Loucy (cell line): Measurements from ENCODE around the gene QSOX1.

Experiments used
- EZH2phosphoT487 ChIP-seq: fragments of 200-600 bp; IDR thresholded peaks from 2 replicates; pipeline ENCODE4 v1.6.1; 2018; ENCODE audit warnings: antibody characterized with exemption, mild to moderate bottlenecking, moderate library complexity, borderline replicate concordance
- TF ChIP-seq, protein P1 (sequence below): fragments of 200-600 bp; sonication (generic); conservative IDR thresholded peaks from 2 replicates; pipeline ENCODE4 v1.5.1; 2014; ENCODE audit warnings: mild to moderate bottlenecking, antibody characterized with exemption, low read length

DNA sequence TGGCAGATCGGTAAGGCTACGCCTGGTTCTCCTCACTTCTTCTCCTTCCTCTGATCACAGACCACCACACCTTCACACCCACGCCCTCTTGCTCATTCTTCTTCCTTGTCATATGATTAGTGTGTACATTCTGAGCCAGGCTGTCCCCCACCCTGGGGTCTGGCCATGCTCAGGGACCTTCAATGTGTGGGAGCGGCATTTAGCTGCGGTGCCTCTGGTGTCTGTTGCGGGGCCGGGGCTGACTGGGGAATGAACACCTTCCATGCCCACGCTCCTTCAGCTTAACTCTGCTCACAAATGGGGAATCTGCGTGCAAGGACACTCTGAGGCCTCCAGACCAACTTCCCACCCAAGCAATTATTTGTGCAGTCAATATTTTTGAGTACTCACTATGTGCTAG lies 29.4 kb downstream of the QSOX1 start:
- TF ChIP-seq, protein P1, sequence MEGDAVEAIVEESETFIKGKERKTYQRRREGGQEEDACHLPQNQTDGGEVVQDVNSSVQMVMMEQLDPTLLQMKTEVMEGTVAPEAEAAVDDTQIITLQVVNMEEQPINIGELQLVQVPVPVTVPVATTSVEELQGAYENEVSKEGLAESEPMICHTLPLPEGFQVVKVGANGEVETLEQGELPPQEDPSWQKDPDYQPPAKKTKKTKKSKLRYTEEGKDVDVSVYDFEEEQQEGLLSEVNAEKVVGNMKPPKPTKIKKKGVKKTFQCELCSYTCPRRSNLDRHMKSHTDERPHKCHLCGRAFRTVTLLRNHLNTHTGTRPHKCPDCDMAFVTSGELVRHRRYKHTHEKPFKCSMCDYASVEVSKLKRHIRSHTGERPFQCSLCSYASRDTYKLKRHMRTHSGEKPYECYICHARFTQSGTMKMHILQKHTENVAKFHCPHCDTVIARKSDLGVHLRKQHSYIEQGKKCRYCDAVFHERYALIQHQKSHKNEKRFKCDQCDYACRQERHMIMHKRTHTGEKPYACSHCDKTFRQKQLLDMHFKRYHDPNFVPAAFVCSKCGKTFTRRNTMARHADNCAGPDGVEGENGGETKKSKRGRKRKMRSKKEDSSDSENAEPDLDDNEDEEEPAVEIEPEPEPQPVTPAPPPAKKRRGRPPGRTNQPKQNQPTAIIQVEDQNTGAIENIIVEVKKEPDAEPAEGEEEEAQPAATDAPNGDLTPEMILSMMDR, result no peak
- TF ChIP-seq EZH2phosphoT487, result no peak
